Measurements from ENCODE around the gene ADAM12.
A peak's percentile ranks its signal among the peaks of the same experiment; 100 is the strongest.
"Not testable (repeated sequence)": the region's sequence is repeated elsewhere in the genome, so short reads cannot be mapped to it uniquely, and the experiment has no call there.

ADAM12 gene

GRCh38 chr10:126054191-126054590, 334.1 kb downstream of the ADAM12 start:
- DNase-seq (ENCODE audit: low read depth), result no peak

GRCh38 chr10:126052171-126052570, 336.1 kb downstream of the ADAM12 start:
- no peak for DNase-seq (ENCODE audit: low read depth)

GRCh38 chr10:126049759-126050700, 338.2 kb downstream of the ADAM12 start:
- no peak for DNase-seq (ENCODE audit: low read depth)

- DNase-seq (ENCODE audit: low read depth), result not testable (repeated sequence)
Measured at GRCh38 chr10:126047749-126048148, 340.5 kb downstream of the ADAM12 start.

- DNase-seq (ENCODE audit: low read depth), result no peak
Measured at GRCh38 chr10:126046831-126047230, 341.4 kb downstream of the ADAM12 start.

- DNase-seq (ENCODE audit: low read depth), result no peak
Measured at GRCh38 chr10:126045861-126046260, 342.4 kb downstream of the ADAM12 start.

DNA sequence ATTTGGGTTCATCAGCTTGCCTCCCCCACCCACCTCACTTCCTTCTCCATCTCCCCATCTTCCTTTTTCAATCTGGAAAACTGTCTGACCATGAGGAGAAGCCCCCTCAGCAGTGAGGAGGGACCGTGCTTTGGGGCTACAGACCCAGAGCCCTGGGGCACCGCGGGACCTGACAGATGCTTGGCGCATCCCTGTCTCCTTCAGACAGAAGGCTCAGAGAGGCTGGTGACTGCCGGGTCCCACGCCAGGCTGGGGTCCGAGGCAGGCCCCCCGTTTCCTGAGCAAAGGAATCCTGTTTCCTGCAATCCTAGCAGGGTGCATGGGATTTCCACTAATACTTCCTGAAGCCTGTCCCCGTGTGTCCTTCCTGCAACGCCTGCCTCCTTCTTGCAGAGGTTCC, 344.9 kb downstream of the ADAM12 start:
- no peak for DNase-seq (ENCODE audit: low read depth)

DNA sequence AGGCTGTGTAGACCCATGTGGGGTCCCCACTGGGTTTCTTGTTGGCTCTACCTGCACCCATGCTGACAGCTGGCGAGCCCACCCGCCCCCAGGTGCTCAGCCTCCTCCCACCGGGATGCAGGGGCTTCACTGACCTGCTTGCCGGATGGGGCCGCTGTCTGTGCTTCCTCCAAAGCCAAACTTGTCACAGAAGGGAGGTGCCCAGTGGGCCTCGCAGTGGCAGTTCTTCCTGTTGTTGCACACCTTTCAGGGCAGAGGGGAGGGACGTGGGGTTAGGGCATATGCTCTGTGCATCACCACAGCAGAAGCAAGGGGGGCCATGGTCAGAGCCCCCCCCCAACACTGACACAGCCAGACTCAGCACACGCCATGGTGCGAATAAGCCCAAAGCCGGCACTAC, 345.4 kb downstream of the ADAM12 start:
- DNase-seq (ENCODE audit: low read depth), result no peak

DNA sequence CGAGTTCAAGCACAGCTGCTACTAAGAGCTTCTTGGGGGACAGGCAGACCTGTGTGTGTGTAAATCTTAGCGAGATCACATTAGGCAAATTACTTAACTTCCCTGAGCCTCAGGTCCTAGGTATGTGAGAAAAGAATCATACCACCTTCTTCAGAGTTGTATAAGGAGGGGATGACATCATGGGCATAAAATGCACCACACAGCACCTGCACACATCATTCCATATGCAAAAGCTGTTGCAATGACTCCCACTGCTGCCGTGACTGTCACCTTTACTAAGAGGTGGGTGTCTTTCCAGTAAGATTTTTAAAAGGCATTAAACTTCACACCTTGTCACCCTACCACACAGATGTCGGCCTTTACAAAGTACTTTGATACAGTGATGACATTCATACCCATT, 345.9 kb downstream of the ADAM12 start:
- DNase-seq (ENCODE audit: low read depth), result no peak

DNA sequence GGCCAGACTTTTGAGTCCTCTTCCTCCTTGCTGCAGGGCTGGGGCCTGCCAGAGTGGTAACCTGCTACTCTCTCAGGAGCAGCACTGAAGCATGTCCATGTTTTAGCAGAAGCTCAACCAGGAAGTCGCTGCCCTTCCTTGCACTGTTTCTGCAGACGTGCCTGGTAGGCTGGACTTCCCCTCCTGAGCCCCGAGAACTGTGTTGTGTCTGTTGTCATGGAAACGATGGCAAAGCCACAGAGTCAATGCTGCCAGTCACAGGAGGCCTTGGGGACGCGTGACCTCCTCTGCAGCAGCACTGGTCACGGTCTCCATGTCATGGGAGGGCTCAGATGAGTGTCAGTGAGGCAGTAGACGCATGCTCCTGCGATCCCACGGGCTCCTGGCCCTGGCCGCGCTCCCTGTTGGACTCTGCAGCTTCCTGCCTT, 346.5 kb downstream of the ADAM12 start:
- DNase-seq (ENCODE audit: low read depth), result peak; percentile 58

DNA sequence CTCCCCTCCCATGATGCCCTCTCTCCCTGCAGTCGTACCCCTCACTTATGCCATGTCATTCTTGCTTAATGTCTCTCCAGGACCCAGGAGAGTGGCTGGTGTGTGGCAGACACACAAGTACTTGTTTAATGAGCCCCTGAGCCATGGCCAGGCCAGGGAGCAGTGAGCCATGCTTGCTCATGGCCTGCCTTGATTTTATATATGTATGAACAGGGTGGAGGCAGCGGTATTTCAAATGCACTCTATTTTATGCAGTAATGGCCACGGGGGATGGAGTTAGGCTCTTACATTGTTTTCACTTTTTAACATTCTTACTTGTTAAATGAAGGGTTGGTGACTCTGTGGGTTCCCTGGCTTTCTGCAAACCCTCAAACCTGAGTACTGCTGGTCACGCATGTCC, 347.2 kb downstream of the ADAM12 start:
- no peak for DNase-seq (ENCODE audit: low read depth)

DNA sequence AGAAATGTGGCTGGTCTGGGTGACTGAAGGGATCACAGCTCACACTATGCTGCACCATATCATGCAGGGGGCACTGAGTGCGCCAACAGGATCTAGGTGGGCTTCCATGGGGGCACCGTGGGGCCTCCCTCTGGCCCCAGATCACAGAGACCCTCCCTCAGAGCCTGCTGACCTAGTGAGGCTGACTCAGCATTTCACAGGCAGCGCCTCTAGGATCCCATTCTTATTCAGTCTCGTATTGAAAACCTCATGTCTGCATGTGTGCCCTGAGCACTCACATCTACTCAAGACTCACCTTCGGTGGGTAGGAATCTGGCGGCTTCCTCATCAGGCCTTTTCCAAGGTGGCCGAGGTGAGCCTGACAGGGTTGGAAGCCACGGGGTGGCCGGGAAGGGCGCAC, 350.3 kb downstream of the ADAM12 start:
- no peak for DNase-seq (ENCODE audit: low read depth)

DNA sequence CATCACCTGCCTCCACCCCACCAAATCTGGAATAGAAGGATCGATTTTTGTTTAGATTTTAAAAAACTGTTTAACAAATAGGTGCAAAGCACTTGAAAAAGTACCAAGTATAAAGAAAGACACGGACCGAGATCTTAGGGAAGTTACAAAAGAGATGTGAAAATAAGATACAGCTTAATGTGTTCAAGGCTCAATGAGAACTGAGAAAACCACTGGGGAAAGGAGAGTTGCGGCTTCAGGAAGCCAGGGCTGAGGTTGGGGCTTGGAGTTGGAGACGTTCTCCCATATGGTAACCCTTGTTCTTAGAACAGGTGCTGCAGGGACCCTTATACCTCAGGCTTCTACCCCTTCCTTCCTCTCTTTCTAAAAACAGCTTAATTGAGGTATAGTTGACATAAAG, 351.8 kb downstream of the ADAM12 start:
- DNase-seq (ENCODE audit: low read depth), result no peak

GRCh38 chr10:126034586-126034985, 353.7 kb downstream of the ADAM12 start:
- no peak for DNase-seq (ENCODE audit: low read depth)

DNA sequence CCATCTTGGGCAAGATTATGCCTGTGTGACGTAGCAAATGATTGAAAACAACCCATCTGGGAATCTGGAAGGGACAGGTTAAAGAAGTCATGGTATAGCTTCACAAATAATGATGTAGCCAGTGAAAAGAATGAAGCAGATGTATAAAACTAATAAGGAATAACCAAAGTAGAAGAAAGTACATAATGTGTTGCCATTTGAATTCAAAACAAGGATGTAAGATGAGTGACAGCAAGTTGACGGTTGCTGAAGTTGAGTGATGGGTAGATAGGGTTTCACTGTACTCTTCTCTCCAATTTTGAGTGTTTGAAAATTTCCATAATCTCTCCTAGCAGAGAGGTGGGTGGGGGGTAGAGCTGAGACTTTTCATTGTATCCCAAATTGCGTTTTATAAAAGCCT, 358.3 kb downstream of the ADAM12 start:
- DNase-seq (ENCODE audit: low read depth), result no peak

GRCh38 chr10:126027692-126028091, 360.6 kb downstream of the ADAM12 start:
- no peak for DNase-seq (ENCODE audit: low read depth)

- no peak for DNase-seq (ENCODE audit: low read depth)
Measured at GRCh38 chr10:126022841-126023240, 365.4 kb downstream of the ADAM12 start.

- no peak for DNase-seq (ENCODE audit: low read depth)
Measured at GRCh38 chr10:126021833-126022500, 366.3 kb downstream of the ADAM12 start.

GRCh38 chr10:126017961-126018560, 370.2 kb downstream of the ADAM12 start:
- DNase-seq (ENCODE audit: low read depth), result no peak

DNA sequence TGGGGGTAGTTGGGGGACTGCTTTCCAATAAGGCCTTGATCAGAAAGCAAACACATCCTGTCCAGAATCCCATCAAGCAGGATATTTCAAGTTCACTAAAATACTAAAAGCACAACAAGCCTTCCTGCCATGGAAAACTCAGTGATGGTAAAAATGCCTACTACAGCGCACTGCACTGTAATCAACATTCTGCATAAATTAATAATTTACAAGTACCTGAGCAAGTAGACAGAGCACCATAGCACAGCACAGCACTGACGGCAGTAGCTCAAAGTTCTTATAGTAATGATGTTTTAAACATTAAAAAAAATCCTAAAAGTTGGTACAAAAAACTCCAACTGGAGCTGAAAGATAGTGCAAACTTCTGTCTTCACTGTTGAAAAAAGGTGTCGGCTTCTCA, 371.4 kb downstream of the ADAM12 start:
- DNase-seq (ENCODE audit: low read depth), result no peak

GRCh38 chr10:126016156-126016805, 372.0 kb downstream of the ADAM12 start:
- no peak for DNase-seq (ENCODE audit: low read depth)

- DNase-seq (ENCODE audit: low read depth), result no peak
Measured at GRCh38 chr10:126015413-126015812, 372.9 kb downstream of the ADAM12 start.

Data from stimulated activated CD8-positive, alpha-beta memory T cell treated with anti-CD3 and anti-CD28 coated beads, Interleukin-4, amount 100 ng/mL, for 24 hours (primary cell).